ENCODE measurements around the gene TRPV4.

TRPV4 gene

DNA sequence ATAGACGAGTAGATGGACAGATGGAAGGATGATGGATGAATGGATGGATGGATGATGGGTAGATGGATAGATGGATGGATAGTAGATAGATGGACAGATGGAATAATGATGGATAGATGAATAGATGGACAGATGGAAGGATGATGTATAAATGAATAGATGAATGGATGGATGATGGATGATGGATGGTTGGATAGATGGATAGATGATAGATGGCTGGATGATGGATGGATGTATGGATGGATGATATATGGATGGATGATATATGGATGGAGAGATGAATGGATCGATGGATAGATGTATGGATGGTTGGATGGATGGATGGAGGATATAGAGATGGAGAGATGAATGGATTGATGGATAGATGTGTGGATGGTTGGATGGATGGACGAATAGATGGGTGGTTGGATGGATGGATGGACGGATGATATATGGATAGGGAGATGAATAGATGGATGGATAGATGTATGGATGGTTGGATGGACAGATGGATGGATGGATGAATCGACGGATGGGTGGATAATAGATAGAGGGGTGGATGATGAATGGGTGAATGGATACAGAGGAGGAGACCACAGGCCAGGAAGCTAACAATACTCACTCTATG is 19.3 kb downstream of the TRPV4 start:
- CTCF ChIA-PET = interaction anchor here (2.6 kb wide), 1 partner anchor 8 kb away, joined by 15 read pairs; no protein-coding TSS in a partner anchor
- H3K9me3 ChIP-seq (ENCODE audit: control insufficient read depth, insufficient read depth, low read depth, low read length) = no peaks in the 10 kb centered on the region
- POLR2A ChIA-PET = no interaction called here
- TF ChIP-seq ZNF580 (tag by site-specific recombination; IDR thresholded peaks at IDR 0.05) (no peak), ZBTB17 (tag by site-specific recombination; IDR thresholded peaks at IDR 0.05) (peak; percentile 100), INSM2 (tag by site-specific recombination; IDR thresholded peaks at IDR 0.05) (no peak), OVOL3 (tag by site-specific recombination; IDR thresholded peaks at IDR 0.05) (no peak), ZNF624 (tag by site-specific recombination; IDR thresholded peaks at IDR 0.05) (no peak), ZNF660 (tag by site-specific recombination; IDR thresholded peaks at IDR 0.05) (no peak), ZNF274 (IDR thresholded peaks at IDR 0.05; ENCODE audit: low read length) (no peak), ZNF274 (tag by site-specific recombination; IDR thresholded peaks at IDR 0.05; ENCODE audit: borderline replicate concordance) (no peak), PRDM10 (tag by site-specific recombination; IDR thresholded peaks at IDR 0.05) (no peak), ZNF140 (tag by site-specific recombination; IDR thresholded peaks at IDR 0.05) (no peak), ZNF366 (tag by site-specific recombination; conservative IDR thresholded peaks at IDR 0.05) (peak; percentile 99)
- TF ChIP-seq, protein P1, sequence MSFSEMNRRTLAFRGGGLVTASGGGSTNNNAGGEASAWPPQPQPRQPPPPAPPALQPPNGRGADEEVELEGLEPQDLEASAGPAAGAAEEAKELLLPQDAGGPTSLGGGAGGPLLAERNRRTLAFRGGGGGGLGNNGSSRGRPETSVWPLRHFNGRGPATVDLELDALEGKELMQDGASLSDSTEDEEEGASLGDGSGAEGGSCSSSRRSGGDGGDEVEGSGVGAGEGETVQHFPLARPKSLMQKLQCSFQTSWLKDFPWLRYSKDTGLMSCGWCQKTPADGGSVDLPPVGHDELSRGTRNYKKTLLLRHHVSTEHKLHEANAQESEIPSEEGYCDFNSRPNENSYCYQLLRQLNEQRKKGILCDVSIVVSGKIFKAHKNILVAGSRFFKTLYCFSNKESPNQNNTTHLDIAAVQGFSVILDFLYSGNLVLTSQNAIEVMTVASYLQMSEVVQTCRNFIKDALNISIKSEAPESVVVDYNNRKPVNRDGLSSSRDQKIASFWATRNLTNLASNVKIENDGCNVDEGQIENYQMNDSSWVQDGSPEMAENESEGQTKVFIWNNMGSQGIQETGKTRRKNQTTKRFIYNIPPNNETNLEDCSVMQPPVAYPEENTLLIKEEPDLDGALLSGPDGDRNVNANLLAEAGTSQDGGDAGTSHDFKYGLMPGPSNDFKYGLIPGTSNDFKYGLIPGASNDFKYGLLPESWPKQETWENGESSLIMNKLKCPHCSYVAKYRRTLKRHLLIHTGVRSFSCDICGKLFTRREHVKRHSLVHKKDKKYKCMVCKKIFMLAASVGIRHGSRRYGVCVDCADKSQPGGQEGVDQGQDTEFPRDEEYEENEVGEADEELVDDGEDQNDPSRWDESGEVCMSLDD (tag by site-specific recombination; IDR thresholded peaks at IDR 0.05) = no peak
- TF ChIP-seq, protein P2, sequence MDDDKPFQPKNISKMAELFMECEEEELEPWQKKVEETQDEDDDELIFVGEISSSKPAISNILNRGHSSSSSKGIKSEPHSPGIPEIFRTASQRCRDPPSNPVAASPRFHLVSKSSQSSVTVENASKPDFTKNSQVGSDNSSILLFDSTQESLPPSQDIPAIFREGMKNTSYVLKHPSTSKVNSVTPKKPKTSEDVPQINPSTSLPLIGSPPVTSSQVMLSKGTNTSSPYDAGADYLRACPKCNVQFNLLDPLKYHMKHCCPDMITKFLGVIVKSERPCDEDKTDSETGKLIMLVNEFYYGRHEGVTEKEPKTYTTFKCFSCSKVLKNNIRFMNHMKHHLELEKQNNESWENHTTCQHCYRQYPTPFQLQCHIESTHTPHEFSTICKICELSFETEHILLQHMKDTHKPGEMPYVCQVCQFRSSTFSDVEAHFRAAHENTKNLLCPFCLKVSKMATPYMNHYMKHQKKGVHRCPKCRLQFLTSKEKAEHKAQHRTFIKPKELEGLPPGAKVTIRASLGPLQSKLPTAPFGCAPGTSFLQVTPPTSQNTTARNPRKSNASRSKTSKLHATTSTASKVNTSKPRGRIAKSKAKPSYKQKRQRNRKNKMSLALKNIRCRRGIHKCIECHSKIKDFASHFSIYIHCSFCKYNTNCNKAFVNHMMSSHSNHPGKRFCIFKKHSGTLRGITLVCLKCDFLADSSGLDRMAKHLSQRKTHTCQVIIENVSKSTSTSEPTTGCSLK (tag by site-specific recombination; IDR thresholded peaks at IDR 0.05) = peak; percentile 38; the same call in 1 of the 2 replicates
- H3K4me3 ChIP-seq (ENCODE audit: low read depth, low read length) = no peak overlapping the region
- peaks cover 0 to 9% of the 10 kb centered on the region in 2 experiments; a peak in 1 of 3 replicates for H3K36me3 ChIP-seq (ENCODE audit: control insufficient read depth in 2 of 2, insufficient read depth in 1 of 2, low read length in 2 of 2)
- H3K27ac ChIP-seq (ENCODE audit: extremely low read depth, low read depth, low read length) = no peak overlapping the region
- no peaks in the 10 kb centered on the region for H3K4me1 ChIP-seq (ENCODE audit: control insufficient read depth, insufficient read depth, low read length)

DNA sequence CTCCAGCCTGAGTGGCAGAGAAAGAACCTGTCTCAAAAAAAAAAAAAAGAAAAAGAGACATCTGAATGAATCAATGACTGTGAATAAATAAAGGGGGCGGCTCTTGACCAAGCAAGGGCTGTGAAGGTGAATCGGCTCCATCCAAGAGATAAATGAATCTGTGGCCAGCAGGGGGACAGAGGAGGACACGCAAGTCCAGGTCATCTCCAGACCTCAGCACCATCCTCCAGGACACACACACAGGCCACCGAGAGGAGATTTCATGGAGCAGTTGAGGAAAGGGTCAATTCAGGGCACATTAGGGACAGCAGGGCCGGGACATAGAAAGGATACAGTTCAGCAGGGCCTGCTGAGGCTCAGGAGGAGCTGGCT is 21.6 kb downstream of the TRPV4 start:
- ChIA-PET POLR2A (no interaction called here), CTCF (interaction anchor here (1.4 kb wide), 1 partner anchor 34 kb away, joined by 5 read pairs; no protein-coding TSS in a partner anchor)
- no peak overlapping the region for H3K27ac ChIP-seq (ENCODE audit: extremely low read depth, low read depth, low read length)
- H3K9me3 ChIP-seq (ENCODE audit: control insufficient read depth, insufficient read depth, low read depth, low read length) = no peaks in the 10 kb centered on the region
- H3K4me3 ChIP-seq (ENCODE audit: low read depth, low read length) = no peak overlapping the region
- peaks cover 0 to 9% of the 10 kb centered on the region in 2 experiments; a peak in 1 of 3 replicates for H3K36me3 ChIP-seq (ENCODE audit: control insufficient read depth in 2 of 2, insufficient read depth in 1 of 2, low read length in 2 of 2)
- H3K4me1 ChIP-seq (ENCODE audit: control insufficient read depth, insufficient read depth, low read length) = no peaks in the 10 kb centered on the region
- TF ChIP-seq YY2 (tag by site-specific recombination; IDR thresholded peaks at IDR 0.05) (no peak), HIC1 (tag by site-specific recombination; IDR thresholded peaks at IDR 0.05) (no peak), TCF7L2 (IDR thresholded peaks at IDR 0.05; ENCODE audit: borderline replicate concordance, low read depth, low read length) (no peak), ZNF596 (tag by site-specific recombination; IDR thresholded peaks at IDR 0.05) (no peak), ZEB2 (tag by site-specific recombination; IDR thresholded peaks at IDR 0.05) (no peak), ZNF704 (tag by site-specific recombination; IDR thresholded peaks at IDR 0.05) (no peak)
